Glutamatergic neuron (in vitro differentiated cells): ENCODE data around the gene HBQ1. TPM values are rescaled to one million over a fixed set of nuclear protein-coding genes. Genes with fewer than 3 reads are reported as not detected.

ENCODE experiments used
- DNase-seq: peaks from one replicate; pipeline ENCODE4 v3.0.0; 2022
- H3K27ac Mint-ChIP-seq: one replicate; pipeline ENCODE4 v1.8.0; 2020; ENCODE audit warnings: mild to moderate bottlenecking, mixed read lengths, inconsistent platforms; ENCODE audit not compliant: unreplicated experiment
- H3K27me3 Mint-ChIP-seq: one replicate; pipeline ENCODE4 v1.8.0; 2020; ENCODE audit warnings: mild to moderate bottlenecking, moderate library complexity, mixed read lengths, inconsistent platforms; ENCODE audit not compliant: unreplicated experiment
- H3K36me3 Mint-ChIP-seq: one replicate; pipeline ENCODE4 v1.8.0; 2020; ENCODE audit warnings: mild to moderate bottlenecking, mixed read lengths, inconsistent platforms; ENCODE audit not compliant: unreplicated experiment
- H3K4me1 Mint-ChIP-seq: one replicate; pipeline ENCODE4 v1.8.0; 2020; ENCODE audit warnings: mild to moderate bottlenecking, low read depth, mixed read lengths, inconsistent platforms; ENCODE audit not compliant: unreplicated experiment
- H3K4me3 Mint-ChIP-seq: one replicate; pipeline ENCODE4 v1.8.0; 2020; ENCODE audit warnings: mild to moderate bottlenecking, mixed read lengths, inconsistent platforms; ENCODE audit not compliant: unreplicated experiment
- H3K9me3 Mint-ChIP-seq: one replicate; pipeline ENCODE4 v1.8.0; 2020; ENCODE audit warnings: mild to moderate bottlenecking, moderate library complexity, mixed read lengths, inconsistent platforms; ENCODE audit not compliant: unreplicated experiment
- total RNA-seq: library from RNA; stranded (reverse); fragmentation: NEBNext Ultra II Directional; extraction: Animal tissue kit (Norgen Biotek cat#: 25700); gene quantifications from one replicate; pipeline ENCODE4 v1.2.1, GENCODE V29; 2021; ENCODE audit not compliant: unreplicated experiment
- TF ChIP-seq, protein P1 (sequence below): fragments of 200-600 bp; sonication (generic); IDR thresholded peaks from one replicate; pipeline ENCODE4 v1.5.0; 2021; ENCODE audit not compliant: partially characterized antibody, unreplicated experiment

HBQ1 gene
- total RNA-seq, 1 donor from 2014 or later = 1.5 TPM

DNA sequence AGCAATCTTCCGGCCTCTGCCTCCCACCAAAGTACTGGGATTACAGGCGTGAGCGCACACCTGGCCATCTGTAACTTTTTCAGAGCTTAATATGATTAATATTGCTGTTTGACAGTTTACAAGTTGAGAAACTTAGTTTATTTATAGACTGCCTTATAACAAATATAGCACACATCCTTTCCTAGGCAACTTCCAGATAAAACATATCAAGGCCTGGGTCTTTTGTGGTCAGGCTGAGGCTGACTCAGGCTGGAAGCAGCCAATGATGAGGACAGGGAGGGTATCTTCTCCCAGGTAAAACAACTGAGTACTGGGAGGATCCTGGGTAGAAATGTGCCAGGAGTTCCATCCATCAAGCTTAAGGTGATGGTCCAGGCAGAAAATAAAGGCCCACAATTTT is 32.7 kb downstream of the HBQ1 start:
- no peak overlapping the region for H3K4me3 Mint-ChIP-seq
- TF ChIP-seq, protein P1, sequence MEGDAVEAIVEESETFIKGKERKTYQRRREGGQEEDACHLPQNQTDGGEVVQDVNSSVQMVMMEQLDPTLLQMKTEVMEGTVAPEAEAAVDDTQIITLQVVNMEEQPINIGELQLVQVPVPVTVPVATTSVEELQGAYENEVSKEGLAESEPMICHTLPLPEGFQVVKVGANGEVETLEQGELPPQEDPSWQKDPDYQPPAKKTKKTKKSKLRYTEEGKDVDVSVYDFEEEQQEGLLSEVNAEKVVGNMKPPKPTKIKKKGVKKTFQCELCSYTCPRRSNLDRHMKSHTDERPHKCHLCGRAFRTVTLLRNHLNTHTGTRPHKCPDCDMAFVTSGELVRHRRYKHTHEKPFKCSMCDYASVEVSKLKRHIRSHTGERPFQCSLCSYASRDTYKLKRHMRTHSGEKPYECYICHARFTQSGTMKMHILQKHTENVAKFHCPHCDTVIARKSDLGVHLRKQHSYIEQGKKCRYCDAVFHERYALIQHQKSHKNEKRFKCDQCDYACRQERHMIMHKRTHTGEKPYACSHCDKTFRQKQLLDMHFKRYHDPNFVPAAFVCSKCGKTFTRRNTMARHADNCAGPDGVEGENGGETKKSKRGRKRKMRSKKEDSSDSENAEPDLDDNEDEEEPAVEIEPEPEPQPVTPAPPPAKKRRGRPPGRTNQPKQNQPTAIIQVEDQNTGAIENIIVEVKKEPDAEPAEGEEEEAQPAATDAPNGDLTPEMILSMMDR = no peak
- no peak for DNase-seq
- H3K36me3 Mint-ChIP-seq = no peaks in the 10 kb centered on the region
- no peaks in the 10 kb centered on the region for H3K27me3 Mint-ChIP-seq
- H3K9me3 Mint-ChIP-seq = no peaks in the 10 kb centered on the region
- no peaks in the 10 kb centered on the region for H3K4me1 Mint-ChIP-seq
- no peak overlapping the region for H3K27ac Mint-ChIP-seq

DNA sequence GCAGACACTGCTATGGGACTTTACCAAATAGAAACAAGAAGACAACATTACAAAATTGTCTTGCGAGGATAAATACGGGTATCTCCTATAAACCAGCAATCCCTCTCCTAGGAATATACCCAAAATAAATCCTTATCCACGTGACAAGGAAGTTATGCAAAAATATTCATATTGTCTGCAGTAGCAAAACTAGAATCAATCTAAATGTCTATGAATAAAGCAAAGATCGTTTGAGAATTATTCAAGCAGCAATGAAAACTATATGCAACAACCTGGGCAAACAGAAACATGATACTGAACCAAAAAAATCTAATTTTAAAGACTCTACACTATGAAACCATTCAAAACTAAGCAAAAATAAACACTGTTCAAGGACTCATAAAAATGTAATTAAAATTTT is 39.8 kb downstream of the HBQ1 start:
- Mint-ChIP-seq H3K4me3 (no peak overlapping the region), H3K27ac (no peak overlapping the region), H3K27me3 (no peaks in the 10 kb centered on the region), H3K36me3 (peaks cover 5% of the 10 kb centered on the region), H3K4me1 (no peaks in the 10 kb centered on the region), H3K9me3 (no peaks in the 10 kb centered on the region)
- TF ChIP-seq, protein P1 = no peak
- no peak for DNase-seq

DNA sequence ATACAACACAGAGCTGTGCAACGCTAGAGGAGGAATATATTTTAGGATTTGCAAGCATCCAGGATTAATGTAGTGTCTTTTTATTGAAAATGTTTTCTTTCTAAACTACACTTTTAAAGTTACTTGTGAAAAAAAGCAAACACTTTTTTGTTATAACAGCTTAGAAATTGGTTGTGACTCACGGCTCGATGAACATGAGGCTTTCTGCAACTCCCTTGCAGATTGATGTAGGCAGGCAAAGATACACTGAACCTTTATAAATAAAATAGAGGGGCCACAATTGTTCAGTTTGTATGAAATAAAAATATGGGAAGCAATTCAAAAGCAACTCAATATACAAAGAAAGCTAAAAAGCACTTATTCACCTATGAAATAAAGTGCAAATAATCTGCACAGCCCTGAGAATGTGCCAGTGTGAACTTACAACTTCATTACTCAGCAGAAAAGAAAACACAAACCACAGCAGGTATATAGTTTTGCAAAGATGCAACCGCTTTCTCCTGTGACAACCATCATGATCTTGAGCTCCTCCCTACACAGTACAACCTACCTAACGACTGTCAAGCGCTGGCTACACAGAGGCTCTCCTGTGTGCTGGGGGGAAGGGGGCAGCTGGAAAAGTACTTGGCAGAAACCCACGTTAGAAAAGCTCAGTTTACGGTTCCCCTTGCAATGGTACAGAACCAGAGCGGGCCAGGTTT is 48.0 kb downstream of the HBQ1 start:
- TF ChIP-seq, protein P1 = no peak
- DNase-seq = no peak
- H3K4me1 Mint-ChIP-seq = peaks cover 15% of the 10 kb centered on the region
- peak overlapping the region; percentile 93 for H3K4me3 Mint-ChIP-seq
- H3K27ac Mint-ChIP-seq = peak overlapping the region; percentile 96
- H3K36me3 Mint-ChIP-seq = no peaks in the 10 kb centered on the region
- H3K27me3 Mint-ChIP-seq = peaks cover 2% of the 10 kb centered on the region
- H3K9me3 Mint-ChIP-seq = peaks cover 5% of the 10 kb centered on the region

DNA sequence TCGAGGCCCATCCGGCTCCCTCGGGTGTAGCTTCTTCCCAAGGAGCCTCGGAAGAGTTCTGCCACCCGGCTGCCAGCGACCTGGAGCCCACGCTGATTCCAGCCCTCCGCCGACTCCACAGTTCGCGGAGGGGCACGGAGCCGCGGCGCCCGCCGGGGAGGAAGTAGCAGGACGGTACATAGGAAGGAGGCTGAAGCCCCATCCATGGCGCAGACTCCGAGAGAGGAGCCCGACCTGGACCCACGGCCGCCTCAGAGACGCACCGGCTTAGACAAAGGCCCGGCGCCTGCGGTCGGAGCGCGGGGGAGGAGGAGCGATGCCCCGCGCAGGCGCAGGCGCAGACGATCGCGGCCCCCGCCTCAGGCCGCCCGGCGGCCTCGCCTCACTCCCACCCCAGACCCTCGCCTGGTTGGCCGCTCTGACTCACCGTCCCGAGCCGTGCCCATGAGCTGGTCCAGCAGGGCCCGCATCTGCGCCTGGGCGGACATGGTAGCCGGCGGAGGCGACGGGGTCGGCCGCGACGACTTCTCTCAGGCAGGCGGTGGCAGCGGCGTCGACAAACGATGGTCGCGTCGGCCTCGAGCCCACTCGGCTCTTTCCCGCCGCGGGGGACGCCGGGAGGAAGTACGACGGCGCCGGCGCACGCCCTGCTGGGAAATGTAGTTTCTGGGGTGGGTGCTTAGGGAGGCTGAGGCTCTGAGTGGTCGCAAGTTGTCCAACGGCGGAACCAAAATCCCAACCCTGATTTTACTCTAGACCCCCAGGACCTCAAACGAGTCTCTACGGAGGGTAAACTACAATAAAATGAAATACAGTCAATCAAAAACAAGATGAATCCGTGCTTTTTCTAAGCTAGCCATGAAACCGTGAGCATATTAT is 48.8 kb downstream of the HBQ1 start, which contains the start of gene LUC7L:
Gene LUC7L, minus strand, starts transcription at position 598 of the 879 bp plus-strand sequence. Its CDS starts 110 bp downstream, at position 488.
- Mint-ChIP-seq H3K27me3 (peaks cover 2% of the 10 kb centered on the region), H3K4me1 (peaks cover 15% of the 10 kb centered on the region), H3K27ac (peak within 1 kb of the TSS; percentile 96), H3K9me3 (peaks cover 5% of the 10 kb centered on the region), H3K36me3 (no peaks in the 10 kb centered on the region), H3K4me3 (peak within 1 kb of the TSS; percentile 93)
- TF ChIP-seq, protein P1 = no peak
- DNase-seq = peak; percentile 95
